AG04449 (cell line): ENCODE results near the gene EPHA5.

Source experiments
- CTCF ChIA-PET: fragments of 350-600 bp; formaldehyde crosslinking; extraction: SDS; loops from one replicate; lab custom pipeline; 2021; ENCODE audit warnings: antibody characterized with exemption; lab: Yijun Ruan, JAX
- POLR2A ChIA-PET: fragments of 400-600, 350-600 bp; formaldehyde crosslinking; extraction: SDS; loops from one replicate; lab custom pipeline; 2020; ENCODE audit warnings: antibody characterized with exemption, inconsistent platforms; lab: Yijun Ruan, JAX
- DNase-seq: peaks from one replicate; pipeline ENCODE4 v3.0.0-alpha.2; 2010; ENCODE audit warnings: low read depth, low spot score
- H3K4me3 ChIP-seq: 2 replicates; pipeline ENCODE4 v1.5.1; 2011; ENCODE audit warnings: low read depth, mild to moderate bottlenecking, control low read depth, low read length
- CTCF ChIP-seq: IDR thresholded peaks from one replicate; pipeline ENCODE4 v1.5.1; 2011; ENCODE audit warnings: mild to moderate bottlenecking, moderate library complexity, low read length, control low read depth, inconsistent platforms; ENCODE audit not compliant: insufficient read depth; ENCODE audit errors: missing control alignments

The EPHA5 gene

GRCh38 chr4:65401083-65401482, 269.2 kb downstream of the EPHA5 start:
- CTCF ChIA-PET, result no interaction called here
- no peak for TF ChIP-seq CTCF
- POLR2A ChIA-PET, result no interaction called here
- no peak overlapping the region for H3K4me3 ChIP-seq
- no peak for DNase-seq

GRCh38 chr4:65399084-65399483, 271.2 kb downstream of the EPHA5 start:
- POLR2A ChIA-PET, result no interaction called here
- CTCF ChIA-PET, result no interaction called here
- no peak for TF ChIP-seq CTCF

GRCh38 chr4:65393078-65393477, 277.2 kb downstream of the EPHA5 start:
- ChIA-PET POLR2A (no interaction called here), CTCF (no interaction called here)
- H3K4me3 ChIP-seq, result no peak overlapping the region
- no peak for DNase-seq
- TF ChIP-seq CTCF, result no peak

More at GRCh38 chr4:65399084-65399483, 271.2 kb downstream of the EPHA5 start:
- no peak overlapping the region for H3K4me3 ChIP-seq
- no peak for DNase-seq

- ChIA-PET POLR2A (no interaction called here), CTCF (no interaction called here)
- no peak for DNase-seq
- H3K4me3 ChIP-seq, result no peak overlapping the region
- no peak for TF ChIP-seq CTCF
These were observed 277.8 kb downstream of the EPHA5 start for GRCh38 chr4:65392488-65392887.

- ChIA-PET POLR2A (no interaction called here), CTCF (no interaction called here)
- no peak for DNase-seq
- H3K4me3 ChIP-seq, result no peak overlapping the region
- TF ChIP-seq CTCF, result no peak
These were observed 278.5 kb downstream of the EPHA5 start for GRCh38 chr4:65391814-65392213.

GRCh38 chr4:65391382-65391781, 278.9 kb downstream of the EPHA5 start:
- ChIA-PET POLR2A (no interaction called here), CTCF (no interaction called here)
- TF ChIP-seq CTCF, result no peak
- DNase-seq, result no peak
- H3K4me3 ChIP-seq, result no peak overlapping the region

- DNase-seq, result no peak
- CTCF ChIA-PET, result no interaction called here
- no peak for TF ChIP-seq CTCF
- POLR2A ChIA-PET, result no interaction called here
- H3K4me3 ChIP-seq, result no peak overlapping the region
These were observed 283.4 kb downstream of the EPHA5 start for GRCh38 chr4:65386927-65387326.
